Upper lobe of right lung (tissue), 1 donor: Measurements from ENCODE around the gene GGT5. TPM values are rescaled to one million over a fixed set of nuclear protein-coding genes. Genes with fewer than 3 reads are reported as not detected.

ENCODE experiments used
- ATAC-seq: fragments of 200-7000 bp; cut with Tn5 transposase; one replicate; pipeline ENCODE4 v1.9.1; 2020; ENCODE audit warnings: mild to moderate bottlenecking, moderate library complexity
- DNase-seq: peaks from one replicate; pipeline ENCODE4 v3.0.0-alpha.2; 2020
- H3K27ac ChIP-seq: fragments of 200-600 bp; one replicate; pipeline ENCODE4 v1.8.0; 2022
- H3K27me3 ChIP-seq: fragments of 200-600 bp; one replicate; pipeline ENCODE4 v1.8.0; 2022; ENCODE audit warnings: mild to moderate bottlenecking
- H3K36me3 ChIP-seq: fragments of 200-600 bp; one replicate; pipeline ENCODE4 v1.8.0; 2022
- H3K4me1 ChIP-seq: fragments of 200-600 bp; one replicate; pipeline ENCODE4 v1.8.0; 2022
- H3K4me3 ChIP-seq: fragments of 200-600 bp; one replicate; pipeline ENCODE4 v1.8.0; 2022; ENCODE audit warnings: mild to moderate bottlenecking
- H3K9me3 ChIP-seq: fragments of 200-600 bp; one replicate; pipeline ENCODE4 v1.8.0; 2022
- intact Hi-C: fragments of 100-400 bp; cut with DNase I; formaldehyde crosslinking; loops from one replicate; pipeline ENCODE4 v1.11.0; 2022
- total RNA-seq: library from RNA; stranded (reverse); fragmentation: NEBNext Ultra II Directional; extraction: Animal tissue kit (Norgen Biotek cat#: 25700); gene quantifications from one replicate; pipeline ENCODE4 v1.2.1, GENCODE V29; 2021
- TF ChIP-seq, protein P1 (sequence below): fragments of 200-600 bp; IDR thresholded peaks from one replicate; pipeline ENCODE4 v1.8.0; 2022; ENCODE audit warnings: antibody characterized with exemption
- donor health status: DM: no; HTN: yes; CAD: no; lungs with severe emphysema.

Gene GGT5
- total RNA-seq, 1 donor from 2014 or later = 66.5 TPM

DNA sequence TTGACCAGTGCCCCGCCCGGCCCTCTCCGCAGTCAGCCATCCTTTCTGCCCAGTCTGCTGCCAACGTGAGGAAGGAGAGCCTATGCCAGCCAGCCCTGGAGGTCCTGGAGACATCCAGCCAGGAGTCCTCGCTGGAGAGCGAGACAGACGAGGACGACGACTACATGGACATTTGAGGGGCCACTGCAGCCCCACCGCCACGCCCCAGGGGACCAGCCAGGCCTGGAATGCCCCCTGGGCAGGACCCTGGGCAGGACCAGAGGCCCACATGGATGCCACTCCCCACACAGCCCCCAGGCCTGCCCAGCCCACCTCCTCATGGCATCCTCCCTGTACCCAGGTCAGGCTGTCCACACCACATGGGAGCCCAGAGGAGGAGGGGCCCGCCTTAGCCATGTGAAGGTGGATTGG is 66.9 kb downstream of the GGT5 start:
- Histone ChIP-seq H3K4me3 (no peak overlapping the region), H3K9me3 (no peaks in the 10 kb centered on the region), H3K4me1 (peaks cover 4% of the 10 kb centered on the region), H3K36me3 (peaks cover 41% of the 10 kb centered on the region), H3K27ac (no peak overlapping the region), H3K27me3 (no peaks in the 10 kb centered on the region)
- intact Hi-C loops = loop anchor here (10.0 kb wide), 1 partner anchor 73 kb away; no protein-coding TSS in a partner anchor
- ATAC-seq = no peak
- TF ChIP-seq, protein P1, sequence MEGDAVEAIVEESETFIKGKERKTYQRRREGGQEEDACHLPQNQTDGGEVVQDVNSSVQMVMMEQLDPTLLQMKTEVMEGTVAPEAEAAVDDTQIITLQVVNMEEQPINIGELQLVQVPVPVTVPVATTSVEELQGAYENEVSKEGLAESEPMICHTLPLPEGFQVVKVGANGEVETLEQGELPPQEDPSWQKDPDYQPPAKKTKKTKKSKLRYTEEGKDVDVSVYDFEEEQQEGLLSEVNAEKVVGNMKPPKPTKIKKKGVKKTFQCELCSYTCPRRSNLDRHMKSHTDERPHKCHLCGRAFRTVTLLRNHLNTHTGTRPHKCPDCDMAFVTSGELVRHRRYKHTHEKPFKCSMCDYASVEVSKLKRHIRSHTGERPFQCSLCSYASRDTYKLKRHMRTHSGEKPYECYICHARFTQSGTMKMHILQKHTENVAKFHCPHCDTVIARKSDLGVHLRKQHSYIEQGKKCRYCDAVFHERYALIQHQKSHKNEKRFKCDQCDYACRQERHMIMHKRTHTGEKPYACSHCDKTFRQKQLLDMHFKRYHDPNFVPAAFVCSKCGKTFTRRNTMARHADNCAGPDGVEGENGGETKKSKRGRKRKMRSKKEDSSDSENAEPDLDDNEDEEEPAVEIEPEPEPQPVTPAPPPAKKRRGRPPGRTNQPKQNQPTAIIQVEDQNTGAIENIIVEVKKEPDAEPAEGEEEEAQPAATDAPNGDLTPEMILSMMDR = no peak
- DNase-seq = no peak

DNA sequence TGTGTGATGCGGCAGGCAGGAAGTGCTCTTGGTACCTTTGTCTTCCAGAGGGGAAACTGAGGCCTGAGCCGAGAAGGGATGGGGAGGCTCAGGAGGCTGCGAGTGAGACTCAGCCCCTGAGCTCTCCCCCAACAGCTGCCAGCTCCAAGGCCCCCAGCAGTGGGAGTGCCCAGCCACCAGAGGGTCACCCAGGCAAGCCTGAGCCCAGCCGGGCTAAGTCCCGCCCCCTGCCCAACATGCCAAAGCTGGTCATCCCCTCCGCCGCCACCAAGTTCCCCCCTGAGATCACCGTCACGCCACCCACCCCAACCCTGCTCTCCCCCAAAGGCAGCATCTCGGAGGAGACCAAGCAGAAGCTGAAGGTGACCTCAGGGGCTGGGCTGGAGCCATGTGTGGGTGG is 67.4 kb downstream of the GGT5 start:
- intact Hi-C loops = loop anchor here (10.0 kb wide), 1 partner anchor 73 kb away; no protein-coding TSS in a partner anchor
- Histone ChIP-seq H3K36me3 (peaks cover 46% of the 10 kb centered on the region), H3K4me3 (no peak overlapping the region), H3K4me1 (peaks cover 4% of the 10 kb centered on the region), H3K9me3 (no peaks in the 10 kb centered on the region), H3K27me3 (no peaks in the 10 kb centered on the region), H3K27ac (no peak overlapping the region)
- DNase-seq = no peak
- no peak for ATAC-seq
- TF ChIP-seq, protein P1 = no peak

DNA sequence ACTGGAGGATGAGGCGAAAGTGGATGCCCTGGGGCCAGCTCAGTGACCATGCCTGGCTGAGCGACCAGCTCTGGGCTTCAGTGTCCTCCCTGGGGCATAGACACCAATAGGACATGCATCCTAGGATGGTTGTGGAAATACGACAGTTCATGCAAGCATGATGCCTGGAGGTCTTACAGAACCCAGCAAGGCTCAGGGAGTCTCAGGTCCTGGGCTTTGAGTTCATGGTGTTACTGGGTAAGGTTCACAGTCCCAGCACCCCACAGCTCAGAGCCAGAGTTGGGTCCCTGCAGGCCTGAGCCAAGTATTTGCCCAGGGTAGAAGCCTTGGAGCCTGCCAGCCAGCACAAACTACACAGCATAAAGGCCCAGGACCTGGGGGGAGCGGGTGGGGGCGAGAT is 67.8 kb downstream of the GGT5 start:
- peaks cover 4% of the 10 kb centered on the region for H3K4me1 ChIP-seq
- H3K4me3 ChIP-seq = no peak overlapping the region
- no peaks in the 10 kb centered on the region for H3K9me3 ChIP-seq
- TF ChIP-seq, protein P1 = no peak
- H3K27ac ChIP-seq = no peak overlapping the region
- H3K27me3 ChIP-seq = no peaks in the 10 kb centered on the region
- ATAC-seq = no peak
- intact Hi-C loops = loop anchor here (10.0 kb wide), 1 partner anchor 72 kb away; no protein-coding TSS in a partner anchor
- DNase-seq = no peak
- H3K36me3 ChIP-seq = peaks cover 50% of the 10 kb centered on the region

DNA sequence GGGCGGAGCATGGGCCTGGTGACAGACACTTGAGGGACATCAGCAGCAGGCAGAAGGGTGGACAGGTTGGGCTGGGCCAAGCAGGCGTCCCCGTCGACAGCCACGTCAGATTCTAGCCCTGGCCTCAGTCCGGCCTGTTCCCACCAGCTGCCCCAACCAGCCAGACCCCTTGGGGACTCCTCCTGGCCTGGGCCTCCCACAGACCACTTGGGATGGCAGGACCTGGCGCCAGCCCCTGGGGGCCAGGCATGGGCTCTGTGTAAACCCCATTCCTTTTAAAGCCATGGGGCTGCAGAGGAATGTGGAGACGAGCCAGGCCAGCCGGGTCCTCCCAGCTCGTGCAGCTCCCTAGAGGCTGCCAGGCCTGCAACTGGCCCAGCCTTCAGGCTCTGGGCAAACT is 68.3 kb downstream of the GGT5 start:
- Histone ChIP-seq H3K27ac (no peak overlapping the region), H3K27me3 (no peaks in the 10 kb centered on the region), H3K9me3 (no peaks in the 10 kb centered on the region), H3K4me1 (peaks cover 4% of the 10 kb centered on the region), H3K36me3 (peaks cover 55% of the 10 kb centered on the region), H3K4me3 (no peak overlapping the region)
- TF ChIP-seq, protein P1 = no peak
- intact Hi-C loops = loop anchor here (10.0 kb wide), 1 partner anchor 72 kb away; no protein-coding TSS in a partner anchor
- no peak for ATAC-seq
- DNase-seq = no peak

DNA sequence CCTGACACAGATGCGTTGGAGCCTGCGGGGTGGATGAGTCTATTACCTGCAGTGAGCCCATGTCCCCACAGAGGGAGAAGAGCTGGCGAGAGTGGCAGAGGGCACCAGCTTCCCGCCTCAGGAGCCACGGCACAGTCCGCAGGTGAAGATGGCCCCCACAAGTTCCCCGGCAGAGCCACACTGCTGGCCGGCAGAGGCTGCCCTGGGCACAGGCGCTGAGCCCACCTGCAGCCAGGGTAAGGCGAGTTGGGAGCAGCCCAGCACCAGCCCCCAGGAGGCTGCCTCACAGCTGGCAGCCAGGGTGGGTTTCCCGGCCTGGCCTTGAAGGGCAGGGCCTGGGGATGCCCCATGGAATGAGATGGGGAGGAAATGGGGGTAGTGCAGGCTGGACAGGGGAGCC is 68.8 kb downstream of the GGT5 start:
- H3K27me3 ChIP-seq = no peaks in the 10 kb centered on the region
- H3K27ac ChIP-seq = no peak overlapping the region
- H3K4me3 ChIP-seq = no peak overlapping the region
- peaks cover 61% of the 10 kb centered on the region for H3K36me3 ChIP-seq
- H3K4me1 ChIP-seq = peaks cover 4% of the 10 kb centered on the region
- no peak for DNase-seq
- no peaks in the 10 kb centered on the region for H3K9me3 ChIP-seq
- no peak for ATAC-seq
- intact Hi-C loops = loop anchor here (10.0 kb wide), 1 partner anchor 71 kb away; no protein-coding TSS in a partner anchor
- TF ChIP-seq, protein P1 = no peak
